Fibroblast of skin of scalp (primary cell): ENCODE results near the gene SEMA5B.
A peak's percentile ranks its signal among the peaks of the same experiment; 100 is the strongest.

Experiments used
- DNase-seq: peaks from one replicate; pipeline ENCODE4 v3.0.0-alpha.2; 2013

The SEMA5B gene

GRCh38 chr3:122943828-122944190 lies 83.8 kb downstream of the SEMA5B start:
- DNase-seq, result no peak

DNA sequence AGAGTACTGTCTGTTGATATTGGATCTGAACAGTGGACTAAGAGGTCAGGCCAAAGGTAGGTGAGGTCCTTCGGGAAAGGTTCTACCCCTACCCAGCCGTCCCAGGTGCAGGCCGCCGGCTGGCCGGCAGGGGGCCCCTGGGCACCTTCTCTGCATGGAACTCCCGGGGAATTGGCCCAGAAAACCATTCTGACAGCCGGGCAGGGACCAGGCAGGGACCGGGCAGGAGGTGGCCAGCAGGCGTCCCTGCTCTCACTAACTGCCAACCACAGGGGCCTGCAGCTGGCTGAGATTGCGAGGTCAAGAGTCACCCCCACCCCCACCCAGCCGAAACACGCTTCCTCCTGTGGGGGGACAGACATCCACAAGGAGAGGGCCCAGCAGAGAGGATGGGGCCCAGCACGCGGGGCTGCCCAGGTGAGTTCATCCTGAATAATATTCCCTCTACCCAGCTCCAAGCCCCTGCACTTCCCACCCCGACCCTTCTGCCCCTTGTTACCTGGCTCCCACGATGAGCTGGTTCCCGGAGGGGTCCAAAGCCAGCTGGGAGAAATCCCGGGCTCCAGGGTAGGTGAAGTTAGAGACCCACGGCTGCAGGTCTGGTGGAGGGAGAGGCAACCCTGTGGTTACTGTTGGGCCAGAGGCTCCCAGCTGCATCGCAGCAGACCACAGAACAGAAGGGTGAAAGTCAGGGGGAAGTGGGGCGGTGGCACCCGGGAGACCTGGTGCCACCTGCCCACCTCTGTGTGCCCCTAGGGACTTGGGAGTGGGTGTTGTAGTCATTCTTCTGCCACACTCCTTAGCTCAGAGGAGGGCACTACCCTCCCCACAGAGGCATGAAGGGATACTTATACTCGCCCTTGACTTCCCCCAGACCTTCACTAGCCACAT lies 84.4 kb downstream of the SEMA5B start:
- peak; percentile 64 for DNase-seq

GRCh38 chr3:122942239-122942638 lies 85.3 kb downstream of the SEMA5B start:
- DNase-seq, result no peak

- DNase-seq, result no peak
These were observed 86.0 kb downstream of the SEMA5B start for GRCh38 chr3:122941228-122942206.

- DNase-seq, result peak; percentile 70
These were observed 86.9 kb downstream of the SEMA5B start for GRCh38 chr3:122940628-122941086.

- no peak for DNase-seq
These were observed 88.7 kb downstream of the SEMA5B start for GRCh38 chr3:122938783-122939425.

GRCh38 chr3:122937745-122938144 lies 89.8 kb downstream of the SEMA5B start:
- DNase-seq, result no peak

- DNase-seq, result no peak
These were observed 90.6 kb downstream of the SEMA5B start for GRCh38 chr3:122936986-122937385.

DNA sequence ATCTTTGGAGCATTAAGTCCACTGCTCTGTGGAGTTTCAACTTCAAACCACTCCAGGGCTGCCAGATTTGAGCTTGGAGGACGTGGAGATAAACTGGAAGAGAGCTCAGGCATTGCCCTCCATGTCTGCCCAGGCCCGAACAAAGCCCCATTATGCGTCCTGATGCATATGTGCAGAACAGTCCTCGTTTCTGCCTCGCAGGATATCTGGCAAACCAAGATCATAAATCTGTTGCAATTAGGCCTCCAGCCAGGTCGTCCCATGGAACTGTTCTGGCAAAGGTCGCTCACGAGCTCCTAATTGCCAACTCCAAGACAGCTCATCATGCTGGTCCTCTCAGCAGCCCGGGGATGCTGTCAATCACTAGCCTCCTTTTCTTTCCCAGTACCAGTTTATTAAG lies 91.2 kb downstream of the SEMA5B start:
- DNase-seq, result no peak

DNA sequence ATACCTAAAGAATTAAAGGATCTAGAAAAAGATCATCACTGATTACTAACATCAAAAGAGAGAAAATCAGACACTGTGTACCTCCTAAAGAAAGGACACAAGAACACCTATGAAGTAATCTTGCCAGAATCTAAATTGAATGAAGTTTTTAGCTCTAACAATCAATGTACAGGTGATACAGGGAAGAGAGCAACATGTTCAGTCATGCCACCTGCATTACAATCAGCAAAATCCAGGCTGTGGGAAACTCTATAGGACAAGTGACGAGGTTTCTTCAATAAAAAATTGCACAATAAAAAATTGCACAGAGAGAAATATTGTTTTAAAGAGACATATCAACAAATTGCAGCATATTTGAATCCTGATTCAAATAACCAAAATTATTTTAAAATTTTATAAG lies 93.3 kb downstream of the SEMA5B start:
- DNase-seq, result no peak

DNA sequence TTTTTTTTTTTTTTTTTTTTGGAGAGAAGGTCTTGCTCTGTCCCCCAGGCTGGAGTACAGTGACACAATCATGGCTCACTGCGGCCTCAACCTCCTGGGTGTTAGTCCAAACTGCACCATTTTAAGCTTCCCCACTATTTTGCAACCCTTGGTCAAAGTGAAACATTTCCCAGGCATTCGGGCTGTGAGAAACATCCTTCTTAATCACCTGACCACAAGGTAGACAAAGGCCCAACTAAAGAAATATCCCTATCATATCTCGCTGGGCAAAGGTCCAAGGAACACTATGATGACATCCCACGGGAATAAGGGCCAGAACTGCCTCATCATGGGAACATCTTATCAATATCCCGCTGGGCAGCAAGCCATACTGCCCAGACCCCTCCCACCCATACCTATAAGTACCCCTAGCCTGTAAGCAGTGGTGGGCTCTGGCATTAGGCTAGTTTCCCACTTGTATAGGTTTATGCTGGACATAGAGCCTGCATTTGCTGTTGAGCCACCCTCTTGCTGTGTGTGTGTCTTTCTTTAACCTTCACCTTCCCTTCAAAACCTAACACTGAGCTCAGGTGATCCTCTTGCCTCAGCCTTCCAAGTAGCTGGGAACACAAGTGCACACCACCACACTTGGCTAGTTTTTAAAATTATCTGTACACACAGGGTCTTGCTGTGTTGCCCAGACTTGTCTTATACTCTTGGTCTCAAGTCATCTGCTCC lies 95.2 kb downstream of the SEMA5B start:
- DNase-seq, result no peak

- DNase-seq, result no peak
These were observed 95.9 kb downstream of the SEMA5B start for GRCh38 chr3:122931636-122932035.

DNA sequence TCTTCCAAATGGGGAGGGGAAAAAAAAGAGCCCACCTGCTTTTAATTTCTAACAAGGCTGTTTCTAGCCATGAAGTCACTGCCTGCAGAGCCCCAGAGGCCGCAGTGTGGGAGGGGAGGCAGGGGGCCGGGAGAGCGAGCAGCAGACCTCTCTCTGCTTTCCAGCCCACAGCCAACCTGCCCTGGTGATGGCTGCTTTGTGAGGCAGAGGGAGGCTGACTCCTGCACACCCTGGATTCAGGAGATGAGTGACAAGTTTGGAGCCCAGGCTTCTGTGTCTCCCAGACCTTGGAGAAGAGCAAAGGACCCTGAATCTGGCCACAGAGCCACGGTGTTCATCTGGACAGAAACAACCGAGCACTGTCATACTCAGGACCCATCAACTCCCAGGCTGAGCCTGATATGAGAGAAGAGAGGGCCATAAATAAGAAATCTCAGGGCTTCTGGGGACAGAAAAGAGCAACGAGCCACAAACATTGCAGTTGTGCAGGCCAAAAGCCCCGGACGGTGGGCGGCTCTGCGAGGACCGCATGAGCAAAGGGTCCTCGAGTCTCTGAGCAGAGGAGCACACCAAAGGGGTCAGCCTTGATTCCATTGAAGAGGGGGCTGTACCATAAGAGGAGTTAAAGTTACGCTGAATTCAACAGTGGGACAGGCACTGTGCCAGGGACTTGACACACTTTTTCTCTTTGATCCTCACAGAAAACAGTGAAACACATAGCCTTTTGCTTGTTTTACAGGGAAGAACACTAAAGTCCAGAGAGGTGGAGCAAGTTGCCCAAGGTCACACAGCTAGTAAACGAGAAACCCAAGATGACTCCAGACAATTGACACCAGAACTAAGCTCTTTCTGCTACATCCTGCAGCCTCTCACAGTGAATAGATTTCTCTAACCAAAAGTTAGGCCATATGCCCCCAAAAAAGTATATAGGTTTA lies 97.2 kb downstream of the SEMA5B start:
- no peak for DNase-seq

- DNase-seq, result no peak
These were observed 98.1 kb downstream of the SEMA5B start for GRCh38 chr3:122929188-122930062.

- DNase-seq, result no peak
These were observed 99.0 kb downstream of the SEMA5B start for GRCh38 chr3:122928396-122929187.

DNA sequence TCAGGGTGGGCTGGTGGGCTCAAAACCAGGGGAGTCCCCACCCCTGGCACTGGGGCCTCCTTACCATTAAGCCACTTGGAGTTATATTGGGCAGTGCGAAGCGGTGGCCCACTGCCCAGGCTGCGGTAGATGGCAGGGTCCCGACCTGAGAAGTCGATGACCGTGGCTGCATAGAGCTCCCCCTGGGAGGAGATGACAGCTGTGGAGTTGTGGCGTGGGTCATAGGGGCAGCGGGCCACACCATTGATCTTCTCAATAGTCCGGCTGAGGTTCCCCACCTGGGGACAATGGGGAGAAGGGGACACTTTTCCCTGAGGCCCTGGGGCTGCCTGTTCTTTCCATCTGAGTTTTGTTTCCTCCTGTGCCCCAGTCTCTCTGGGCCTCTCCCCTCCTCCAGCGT lies 99.8 kb downstream of the SEMA5B start:
- DNase-seq, result no peak

GRCh38 chr3:122926811-122927210 lies 100.8 kb downstream of the SEMA5B start:
- DNase-seq, result no peak

DNA sequence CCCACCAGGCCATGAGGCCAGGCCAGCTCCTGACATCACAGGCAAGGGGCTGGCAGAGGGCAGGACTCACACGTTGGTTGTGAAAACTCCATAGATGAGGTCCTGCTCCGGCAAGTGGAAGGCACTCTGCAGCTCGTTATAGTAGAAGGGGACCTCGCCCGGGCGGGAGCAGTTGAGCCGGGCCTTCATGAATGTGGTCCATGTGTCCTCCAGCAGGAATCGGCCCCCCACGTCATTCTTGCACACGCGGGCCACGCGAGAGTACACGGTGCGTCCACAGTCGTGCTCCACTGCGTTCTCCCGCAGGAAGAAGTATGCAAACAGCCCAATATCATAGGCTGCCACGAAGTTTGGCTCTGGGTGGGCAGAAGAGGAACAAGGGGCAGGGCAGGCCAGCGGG lies 101.2 kb downstream of the SEMA5B start:
- no peak for DNase-seq

DNA sequence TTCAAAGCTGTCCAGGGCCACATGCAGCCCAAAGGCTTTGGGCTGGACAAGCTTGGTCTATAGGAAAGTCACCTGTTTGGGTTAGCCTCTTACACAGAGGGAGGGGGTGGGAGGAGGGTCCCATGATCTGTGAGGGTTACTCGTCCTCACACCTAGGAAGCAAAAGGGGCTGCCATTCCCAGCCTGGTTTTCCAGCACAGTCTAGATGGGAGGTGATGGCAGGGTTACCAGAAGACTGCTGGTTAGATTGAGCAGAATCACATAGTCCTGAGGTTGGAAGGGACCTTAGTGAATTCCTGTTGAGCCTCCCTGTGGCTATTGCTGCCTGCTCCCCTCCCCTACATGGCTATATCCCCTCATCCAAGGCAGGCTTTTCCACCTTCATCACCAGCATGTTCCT lies 101.8 kb downstream of the SEMA5B start:
- no peak for DNase-seq
